ENCODE data around the gene TRIML1. TPM values are rescaled to one million over a fixed set of nuclear protein-coding genes. Genes with fewer than 3 reads are reported as not detected.

Gene TRIML1
- total RNA-seq, 2 donors from 2014 or later: 2.2 TPM; not detected in 1

DNA sequence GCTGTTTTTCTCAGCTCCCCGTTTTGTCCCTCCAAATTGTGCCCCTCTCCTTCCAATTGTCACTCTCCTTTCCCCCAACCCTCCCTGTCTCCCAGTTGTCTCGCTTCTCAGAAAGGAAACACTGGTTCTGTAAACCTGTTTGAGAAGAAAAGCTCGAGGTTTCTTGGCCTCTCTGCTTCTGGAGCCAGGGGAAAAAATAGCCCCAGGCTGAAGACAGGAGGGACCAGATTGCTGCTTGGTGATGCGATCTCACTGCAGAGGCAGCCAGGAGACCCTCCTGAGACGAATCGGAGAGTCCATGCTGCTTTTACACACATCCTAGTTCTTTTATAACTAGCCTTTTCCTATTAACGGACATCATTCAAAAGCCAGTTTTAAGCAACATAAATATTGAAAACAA lies 21.2 kb downstream of the TRIML1 start:
- Histone ChIP-seq H3K27ac (no peak overlapping the region), H3K9me3 (no peaks in the 10 kb centered on the region), H3K4me1 (replicated peaks) (no peaks in the 10 kb centered on the region), H3K36me3 (no peaks in the 10 kb centered on the region), H3K4me3 (no peak overlapping the region), H3K27me3 (replicated peaks; ENCODE audit: insufficient read depth) (no peaks in the 10 kb centered on the region)
- intact Hi-C loops (cut with DNase I): no loop called here
- TF ChIP-seq, protein P1, sequence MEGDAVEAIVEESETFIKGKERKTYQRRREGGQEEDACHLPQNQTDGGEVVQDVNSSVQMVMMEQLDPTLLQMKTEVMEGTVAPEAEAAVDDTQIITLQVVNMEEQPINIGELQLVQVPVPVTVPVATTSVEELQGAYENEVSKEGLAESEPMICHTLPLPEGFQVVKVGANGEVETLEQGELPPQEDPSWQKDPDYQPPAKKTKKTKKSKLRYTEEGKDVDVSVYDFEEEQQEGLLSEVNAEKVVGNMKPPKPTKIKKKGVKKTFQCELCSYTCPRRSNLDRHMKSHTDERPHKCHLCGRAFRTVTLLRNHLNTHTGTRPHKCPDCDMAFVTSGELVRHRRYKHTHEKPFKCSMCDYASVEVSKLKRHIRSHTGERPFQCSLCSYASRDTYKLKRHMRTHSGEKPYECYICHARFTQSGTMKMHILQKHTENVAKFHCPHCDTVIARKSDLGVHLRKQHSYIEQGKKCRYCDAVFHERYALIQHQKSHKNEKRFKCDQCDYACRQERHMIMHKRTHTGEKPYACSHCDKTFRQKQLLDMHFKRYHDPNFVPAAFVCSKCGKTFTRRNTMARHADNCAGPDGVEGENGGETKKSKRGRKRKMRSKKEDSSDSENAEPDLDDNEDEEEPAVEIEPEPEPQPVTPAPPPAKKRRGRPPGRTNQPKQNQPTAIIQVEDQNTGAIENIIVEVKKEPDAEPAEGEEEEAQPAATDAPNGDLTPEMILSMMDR (IDR thresholded peaks at IDR 0.05): no peak
- TF ChIP-seq POLR2A (IDR thresholded peaks at IDR 0.05): no peak
- no peak for DNase-seq (ENCODE audit: low spot score)
- 36% methylated on average over 7 of the region's 7 CpGs for WGBS

DNA sequence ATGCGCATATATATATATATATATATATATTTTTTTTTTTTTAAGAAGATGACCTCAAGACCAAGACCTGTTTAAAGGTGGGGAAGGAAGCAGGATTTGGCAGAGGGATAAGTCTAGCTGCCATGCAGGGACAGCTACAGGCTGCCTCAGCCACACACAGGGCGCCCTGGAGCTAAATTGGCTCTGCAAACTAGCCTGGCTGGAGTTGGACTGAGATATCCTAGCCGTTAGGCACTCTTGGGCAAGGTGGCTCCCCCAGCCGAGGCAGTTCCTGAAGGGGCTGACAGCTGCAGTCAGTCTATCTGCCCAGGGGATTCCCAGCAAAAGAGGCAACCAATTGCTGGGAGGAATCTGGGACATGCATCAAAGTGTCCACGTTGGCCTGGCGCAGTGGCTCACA lies 21.9 kb downstream of the TRIML1 start:
- TF ChIP-seq, protein P1 (IDR thresholded peaks at IDR 0.05): no peak
- TF ChIP-seq POLR2A (IDR thresholded peaks at IDR 0.05) (no peak), POLR2AphosphoS5 (IDR thresholded peaks at IDR 0.05) (no peak)
- H3K4me3 ChIP-seq: no peak overlapping the region
- H3K9me3 ChIP-seq: no peaks in the 10 kb centered on the region
- 41% methylated on average over 6 of the region's 6 CpGs for WGBS
- H3K27me3 ChIP-seq (replicated peaks; ENCODE audit: insufficient read depth): no peaks in the 10 kb centered on the region
- H3K36me3 ChIP-seq: no peaks in the 10 kb centered on the region
- DNase-seq (ENCODE audit: low spot score): no peak
- intact Hi-C loops (cut with DNase I): no loop called here
- H3K4me1 ChIP-seq (replicated peaks): no peaks in the 10 kb centered on the region
- no peak overlapping the region for H3K27ac ChIP-seq

DNA sequence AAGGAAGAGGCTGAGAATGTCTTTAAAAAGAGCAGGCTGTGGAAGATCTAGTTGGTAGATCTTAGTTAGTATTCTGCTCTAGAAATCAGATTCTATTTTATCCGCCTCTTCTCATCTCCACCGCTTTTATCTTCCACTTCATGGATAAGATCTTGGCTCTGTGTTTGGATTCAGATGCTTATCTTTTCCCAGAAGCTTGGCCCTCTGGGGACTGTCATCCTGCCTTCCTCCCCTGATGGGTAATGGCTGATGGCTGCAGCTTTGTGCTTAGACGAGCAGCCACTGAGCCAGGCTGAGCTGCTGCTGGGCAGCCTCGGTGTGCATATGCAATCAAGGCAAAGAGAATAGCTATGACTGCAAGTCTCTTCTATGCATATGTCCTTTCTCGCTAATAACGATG lies 23.5 kb downstream of the TRIML1 start:
- no peak for DNase-seq (ENCODE audit: low spot score)
- Histone ChIP-seq H3K4me1 (replicated peaks) (no peaks in the 10 kb centered on the region), H3K27me3 (replicated peaks; ENCODE audit: insufficient read depth) (no peaks in the 10 kb centered on the region), H3K4me3 (no peak overlapping the region), H3K36me3 (no peaks in the 10 kb centered on the region), H3K9me3 (no peaks in the 10 kb centered on the region), H3K27ac (no peak overlapping the region)
- WGBS: 54% methylated on average over 6 of the region's 6 CpGs
- intact Hi-C loops (cut with DNase I): no loop called here
- TF ChIP-seq, protein P1 (IDR thresholded peaks at IDR 0.05): no peak
- TF ChIP-seq POLR2AphosphoS5 (IDR thresholded peaks at IDR 0.05): no peak
- no peak for TF ChIP-seq POLR2A (IDR thresholded peaks at IDR 0.05)

DNA sequence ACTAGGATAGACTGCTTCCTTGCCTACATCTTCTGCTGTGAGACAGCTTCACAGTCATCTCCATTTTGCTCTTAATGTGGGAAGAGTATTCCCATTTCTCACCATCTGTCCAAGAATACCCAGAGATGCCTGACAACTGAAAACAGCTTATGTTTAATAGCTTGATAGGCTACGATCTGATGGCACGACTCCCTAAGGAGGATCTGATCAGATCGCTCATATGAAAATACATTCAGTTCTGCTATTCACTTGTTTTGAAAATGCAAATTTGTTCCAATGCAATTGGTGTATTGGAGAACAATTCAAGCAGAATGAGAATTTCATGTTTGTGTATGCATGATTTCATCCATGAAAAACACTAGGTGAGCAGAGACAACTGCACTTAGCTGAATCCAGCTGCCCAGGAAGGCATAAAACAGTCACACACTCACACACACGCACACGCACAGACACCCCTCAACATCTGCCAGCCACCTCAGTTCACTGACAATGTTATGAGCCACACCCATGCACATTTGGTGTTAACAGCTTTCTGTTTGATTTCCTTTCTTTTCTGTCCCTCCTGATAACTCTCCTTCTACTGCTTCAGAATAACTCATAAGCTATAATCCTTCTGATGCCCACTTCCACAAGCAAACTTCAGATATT lies 29.6 kb downstream of the TRIML1 start:
- Histone ChIP-seq H3K9me3 (no peaks in the 10 kb centered on the region), H3K36me3 (no peaks in the 10 kb centered on the region), H3K4me1 (replicated peaks) (no peaks in the 10 kb centered on the region), H3K27ac (no peak overlapping the region), H3K27me3 (replicated peaks; ENCODE audit: insufficient read depth) (no peaks in the 10 kb centered on the region), H3K4me3 (no peak overlapping the region)
- DNase-seq (ENCODE audit: low spot score): no peak
- WGBS: 60% methylated on average over 5 of the region's 5 CpGs
- TF ChIP-seq, protein P1 (IDR thresholded peaks at IDR 0.05): no peak
- TF ChIP-seq POLR2AphosphoS5 (IDR thresholded peaks at IDR 0.05) (no peak), POLR2A (IDR thresholded peaks at IDR 0.05) (no peak)
- intact Hi-C loops (cut with DNase I): no loop called here

DNA sequence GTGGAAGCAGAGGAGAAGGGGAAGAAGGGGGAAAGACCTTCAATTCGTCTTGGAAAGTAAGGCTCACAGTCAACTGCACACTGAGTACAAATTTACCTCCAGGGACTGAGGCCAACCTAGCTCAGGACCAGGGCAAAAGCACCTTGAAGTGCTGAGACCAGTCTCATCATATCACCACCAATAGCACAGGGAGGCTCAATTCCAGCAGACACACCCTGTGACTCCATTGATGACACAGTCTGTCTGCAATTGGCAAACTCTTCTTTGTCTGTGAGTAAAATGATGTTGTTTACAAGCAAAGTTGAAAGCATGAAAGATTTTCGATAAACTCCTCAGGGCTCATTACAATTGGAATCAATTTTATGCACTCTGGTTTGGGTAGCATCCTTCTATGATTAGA lies 32.3 kb downstream of the TRIML1 start:
- Histone ChIP-seq H3K4me1 (replicated peaks) (no peaks in the 10 kb centered on the region), H3K36me3 (no peaks in the 10 kb centered on the region), H3K9me3 (no peaks in the 10 kb centered on the region), H3K27me3 (replicated peaks; ENCODE audit: insufficient read depth) (no peaks in the 10 kb centered on the region), H3K4me3 (no peak overlapping the region), H3K27ac (no peak overlapping the region)
- WGBS: 78% methylated on average over 2 of the region's 2 CpGs
- no peak for DNase-seq (ENCODE audit: low spot score)
- intact Hi-C loops (cut with DNase I): no loop called here
- TF ChIP-seq POLR2AphosphoS5 (IDR thresholded peaks at IDR 0.05) (no peak), POLR2A (IDR thresholded peaks at IDR 0.05) (no peak)
- TF ChIP-seq, protein P1 (IDR thresholded peaks at IDR 0.05): no peak
